ENCODE measurements around the gene NIPBL. TPM values are rescaled to one million over a fixed set of nuclear protein-coding genes. Genes with fewer than 3 reads are reported as not detected.

NIPBL gene
- total RNA-seq, 1 experiment from 2014 or later = 61.3 TPM

DNA sequence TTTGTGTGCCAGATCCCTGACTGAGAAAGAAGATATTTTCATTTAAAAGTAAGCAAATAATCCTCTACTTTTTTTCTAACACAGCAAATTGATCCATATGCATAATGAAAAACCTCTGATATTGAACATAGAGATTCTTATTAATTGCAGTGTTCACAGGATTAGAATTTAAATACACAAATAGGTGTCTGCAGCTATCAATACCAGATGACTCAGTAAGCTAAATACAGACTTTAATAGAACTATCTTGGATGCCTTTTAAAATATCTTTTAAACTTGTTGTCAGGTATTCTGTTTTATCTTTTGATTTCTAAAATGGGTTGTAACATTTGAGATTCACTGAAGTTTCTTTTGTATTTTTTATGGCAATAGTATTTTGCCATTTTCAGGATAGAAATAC lies 43.1 kb downstream of the NIPBL start:
- no peak overlapping the region for H3K56ac ChIP-seq (ENCODE audit: insufficient read length, low read depth, low read length)
- H2AFZ ChIP-seq (ENCODE audit: low read length) = no peak overlapping the region
- Mint-ChIP-seq H3K4me1 (peaks cover 13% of the 10 kb centered on the region in 2 experiments), H3K4me3 (no peak overlapping the region), H3K9me3 (peaks cover 7 to 8% of the 10 kb centered on the region in 2 experiments; a peak in 4 of 5 replicates), H3K27me3 (ENCODE audit: low read depth) (no peaks in the 10 kb centered on the region), H3K27ac (no peak overlapping the region), H3K36me3 (ENCODE audit: insufficient read depth in 1 of 3, low read depth in 3 of 3) (peaks cover 2 to 7% (median 6%) of the 10 kb centered on the region in 3 experiments; a peak in 5 of 7 replicates)
- H2BK20ac ChIP-seq (ENCODE audit: low read depth, low read length, poor library complexity, severe bottlenecking) = no peak overlapping the region
- no peak for DNase-seq
- no peak overlapping the region for H3T11ph ChIP-seq (ENCODE audit: low read length)
- no peak overlapping the region for H4K91ac ChIP-seq (ENCODE audit: insufficient read length, low read depth, low read length)
- H3K79me1 ChIP-seq (ENCODE audit: insufficient read depth, low read depth, low read length, poor library complexity, severe bottlenecking) = no peaks in the 10 kb centered on the region
- no peak overlapping the region for H2BK120ac ChIP-seq (ENCODE audit: low read depth, low read length, poor library complexity, severe bottlenecking)
- no peaks in the 10 kb centered on the region for H3K4me1 ChIP-seq (ENCODE audit: insufficient read depth, low read length)
- peaks cover 5% of the 10 kb centered on the region; the same call in 1 of the 2 replicates for H3K79me2 ChIP-seq (ENCODE audit: insufficient read depth, low read length)
- H3K4ac ChIP-seq (ENCODE audit: low read depth, low read length) = no peak overlapping the region
- H4K8ac ChIP-seq (replicated peaks; ENCODE audit: insufficient read length, low read depth, low read length) = no peak overlapping the region
- H3K23me2 ChIP-seq (ENCODE audit: insufficient read length, low read depth, low read length, poor library complexity, severe bottlenecking) = no peaks in the 10 kb centered on the region
- H3K27ac ChIP-seq (ENCODE audit: insufficient read length, low read depth, low read length) = no peak overlapping the region
- no peak overlapping the region for H2BK5ac ChIP-seq (ENCODE audit: insufficient read length, low read length)
- H3K14ac ChIP-seq (ENCODE audit: insufficient read depth, low read length) = no peak overlapping the region
- no peak overlapping the region for H2BK12ac ChIP-seq (ENCODE audit: insufficient read length, low read depth, low read length)
- no peak overlapping the region for H2BK15ac ChIP-seq (ENCODE audit: low read depth, low read length)
- H3K27me3 ChIP-seq (ENCODE audit: insufficient read depth, low read length) = no peaks in the 10 kb centered on the region
- H3K9me3 ChIP-seq (ENCODE audit: control insufficient read depth, low read depth, low read length) = no peaks in the 10 kb centered on the region
- H4K5ac ChIP-seq (ENCODE audit: insufficient read length, low read depth, low read length) = no peak overlapping the region
- H3K4me2 ChIP-seq (ENCODE audit: insufficient read depth, insufficient read length, low read length) = no peak overlapping the region
- no peak overlapping the region for H2AK5ac ChIP-seq (ENCODE audit: insufficient read length, low read length)
- H3K18ac ChIP-seq (ENCODE audit: insufficient read length, low read depth, low read length) = no peak overlapping the region
- no peak overlapping the region for H3K9ac ChIP-seq (ENCODE audit: extremely low read depth, insufficient read length, low read length)
- TF ChIP-seq, protein P1, sequence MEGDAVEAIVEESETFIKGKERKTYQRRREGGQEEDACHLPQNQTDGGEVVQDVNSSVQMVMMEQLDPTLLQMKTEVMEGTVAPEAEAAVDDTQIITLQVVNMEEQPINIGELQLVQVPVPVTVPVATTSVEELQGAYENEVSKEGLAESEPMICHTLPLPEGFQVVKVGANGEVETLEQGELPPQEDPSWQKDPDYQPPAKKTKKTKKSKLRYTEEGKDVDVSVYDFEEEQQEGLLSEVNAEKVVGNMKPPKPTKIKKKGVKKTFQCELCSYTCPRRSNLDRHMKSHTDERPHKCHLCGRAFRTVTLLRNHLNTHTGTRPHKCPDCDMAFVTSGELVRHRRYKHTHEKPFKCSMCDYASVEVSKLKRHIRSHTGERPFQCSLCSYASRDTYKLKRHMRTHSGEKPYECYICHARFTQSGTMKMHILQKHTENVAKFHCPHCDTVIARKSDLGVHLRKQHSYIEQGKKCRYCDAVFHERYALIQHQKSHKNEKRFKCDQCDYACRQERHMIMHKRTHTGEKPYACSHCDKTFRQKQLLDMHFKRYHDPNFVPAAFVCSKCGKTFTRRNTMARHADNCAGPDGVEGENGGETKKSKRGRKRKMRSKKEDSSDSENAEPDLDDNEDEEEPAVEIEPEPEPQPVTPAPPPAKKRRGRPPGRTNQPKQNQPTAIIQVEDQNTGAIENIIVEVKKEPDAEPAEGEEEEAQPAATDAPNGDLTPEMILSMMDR (conservative IDR thresholded peaks at IDR 0.05) = no peak
- H3K23ac ChIP-seq (ENCODE audit: insufficient read length, low read depth, low read length) = no peak overlapping the region
- H4K20me1 ChIP-seq (ENCODE audit: control insufficient read depth, insufficient read depth, insufficient read length) = no peaks in the 10 kb centered on the region

All from H9 (cell line).